ENCODE data around the gene PACC1. TPM values are rescaled to one million over a fixed set of nuclear protein-coding genes. Genes with fewer than 3 reads are reported as not detected.

PACC1 gene
- total and polyA plus RNA-seq, 3 donors from 2014 or later, result 10.2 to 15.9 (median 13.4) TPM

DNA sequence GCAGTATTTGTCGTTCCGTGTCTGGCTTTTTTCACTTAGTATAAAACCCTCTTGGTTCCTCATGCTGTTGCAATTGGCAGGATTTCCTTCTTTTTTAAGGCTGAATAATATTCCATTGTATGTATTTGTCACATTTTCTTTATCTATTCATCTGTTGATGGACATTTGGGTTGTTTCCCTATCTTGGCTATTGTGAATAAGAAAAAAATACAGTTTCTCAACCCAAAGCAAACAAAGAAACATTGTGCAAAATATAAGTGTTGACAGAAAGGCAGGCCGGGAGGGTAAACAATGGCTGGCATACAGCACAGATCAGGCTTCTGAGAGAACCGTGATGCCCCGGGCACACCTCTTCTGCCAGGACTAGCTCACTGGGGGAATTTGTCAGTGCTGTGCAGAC, 45.0 kb upstream of the PACC1 start:
- intact Hi-C loops (cut with DNase I; ENCODE audit: low total_unique reads), result loop anchor here (5.0 kb wide), 1 partner anchor 392 kb away; no protein-coding TSS in a partner anchor
- WGBS, 2 donors, result 84 to 90% methylated on average over 5 of the region's 5 CpGs
- Histone ChIP-seq H3K4me3 (no peak overlapping the region), H3K9me3 (no peaks in the 10 kb centered on the region), H3K4me1 (no peaks in the 10 kb centered on the region), H3K36me3 (ENCODE audit: low read depth, missing control alignments) (no peaks in the 10 kb centered on the region), H3K27me3 (no peaks in the 10 kb centered on the region), H3K27ac (no peak overlapping the region)
- TF ChIP-seq, protein P1, sequence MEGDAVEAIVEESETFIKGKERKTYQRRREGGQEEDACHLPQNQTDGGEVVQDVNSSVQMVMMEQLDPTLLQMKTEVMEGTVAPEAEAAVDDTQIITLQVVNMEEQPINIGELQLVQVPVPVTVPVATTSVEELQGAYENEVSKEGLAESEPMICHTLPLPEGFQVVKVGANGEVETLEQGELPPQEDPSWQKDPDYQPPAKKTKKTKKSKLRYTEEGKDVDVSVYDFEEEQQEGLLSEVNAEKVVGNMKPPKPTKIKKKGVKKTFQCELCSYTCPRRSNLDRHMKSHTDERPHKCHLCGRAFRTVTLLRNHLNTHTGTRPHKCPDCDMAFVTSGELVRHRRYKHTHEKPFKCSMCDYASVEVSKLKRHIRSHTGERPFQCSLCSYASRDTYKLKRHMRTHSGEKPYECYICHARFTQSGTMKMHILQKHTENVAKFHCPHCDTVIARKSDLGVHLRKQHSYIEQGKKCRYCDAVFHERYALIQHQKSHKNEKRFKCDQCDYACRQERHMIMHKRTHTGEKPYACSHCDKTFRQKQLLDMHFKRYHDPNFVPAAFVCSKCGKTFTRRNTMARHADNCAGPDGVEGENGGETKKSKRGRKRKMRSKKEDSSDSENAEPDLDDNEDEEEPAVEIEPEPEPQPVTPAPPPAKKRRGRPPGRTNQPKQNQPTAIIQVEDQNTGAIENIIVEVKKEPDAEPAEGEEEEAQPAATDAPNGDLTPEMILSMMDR (IDR thresholded peaks at IDR 0.05), result no peak
- TF ChIP-seq POLR2A (IDR thresholded peaks at IDR 0.05), result no peak
- DNase-seq, result no peak

DNA sequence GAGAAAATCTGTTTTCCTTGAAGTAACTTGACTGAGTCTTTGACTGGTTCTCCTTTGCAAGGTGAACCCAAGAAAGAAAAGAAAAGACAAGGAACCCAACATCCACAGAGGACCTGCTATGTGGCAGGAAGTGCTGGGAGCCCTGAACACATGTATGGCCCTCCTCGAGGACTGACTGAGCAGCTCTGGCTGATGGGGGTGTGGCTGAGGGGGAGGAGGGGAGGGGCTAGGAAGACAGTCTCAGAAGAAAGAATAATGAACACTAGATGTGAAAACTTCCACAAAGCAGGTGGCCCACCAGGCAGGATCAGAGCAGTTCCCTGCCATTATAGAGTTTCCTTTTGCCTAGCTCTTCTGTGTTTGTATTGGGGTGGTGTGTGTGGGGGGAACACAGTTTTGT, 44.1 kb upstream of the PACC1 start:
- Histone ChIP-seq H3K4me1 (no peaks in the 10 kb centered on the region), H3K9me3 (no peaks in the 10 kb centered on the region), H3K36me3 (ENCODE audit: low read depth, missing control alignments) (no peaks in the 10 kb centered on the region), H3K27ac (no peak overlapping the region), H3K4me3 (no peak overlapping the region), H3K27me3 (no peaks in the 10 kb centered on the region)
- intact Hi-C loops (cut with DNase I; ENCODE audit: low total_unique reads), result loop anchor here (5.0 kb wide), 1 partner anchor 392 kb away; no protein-coding TSS in a partner anchor
- DNase-seq, result no peak
- WGBS, 2 donors, result 42 to 63% methylated on average over 1 of the region's 1 CpG
- TF ChIP-seq, protein P1 (IDR thresholded peaks at IDR 0.05), result no peak
- TF ChIP-seq POLR2A (IDR thresholded peaks at IDR 0.05), result no peak

DNA sequence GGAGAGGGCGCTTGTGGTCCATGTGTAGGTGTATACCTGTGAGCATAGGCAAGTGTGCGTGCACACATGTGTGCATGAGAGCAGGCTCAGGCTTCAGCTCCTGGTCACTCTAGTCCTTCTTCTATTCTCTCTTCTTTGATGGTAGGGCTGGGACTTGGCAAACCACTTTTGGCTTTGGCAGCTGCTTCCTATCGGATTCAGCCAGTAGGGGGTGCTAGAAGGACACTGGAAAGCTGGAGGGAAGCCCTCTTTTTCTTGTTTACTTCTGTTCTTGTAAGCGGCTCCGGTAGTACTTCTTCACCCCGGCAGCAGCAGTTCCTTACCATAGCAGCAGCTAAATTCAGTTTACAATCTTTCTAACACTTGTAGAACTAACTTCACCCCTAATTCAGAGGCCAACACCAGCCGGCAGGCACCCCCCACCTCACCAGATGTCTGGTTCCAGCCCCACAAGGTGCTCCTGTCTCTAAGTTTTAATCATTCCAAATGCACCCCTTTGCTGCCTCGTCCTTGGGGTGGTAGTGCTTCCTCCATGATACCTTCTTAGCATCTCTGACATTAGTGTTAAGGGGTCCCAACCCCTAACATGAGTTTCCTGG, 43.2 kb upstream of the PACC1 start:
- H3K4me3 ChIP-seq, result no peak overlapping the region
- no peaks in the 10 kb centered on the region for H3K27me3 ChIP-seq
- intact Hi-C loops (cut with DNase I; ENCODE audit: low total_unique reads), result loop anchor here (5.0 kb wide), 1 partner anchor 391 kb away; no protein-coding TSS in a partner anchor
- TF ChIP-seq POLR2A (IDR thresholded peaks at IDR 0.05), result no peak
- TF ChIP-seq, protein P1 (IDR thresholded peaks at IDR 0.05), result peak in 2 of 3 experiments; percentile 39 to 42
- 57 to 65% methylated on average over 8 of the region's 8 CpGs for WGBS, 2 donors
- H3K36me3 ChIP-seq (ENCODE audit: low read depth, missing control alignments), result no peaks in the 10 kb centered on the region
- no peaks in the 10 kb centered on the region for H3K9me3 ChIP-seq
- H3K27ac ChIP-seq, result no peak overlapping the region
- peak; percentile 64 for DNase-seq
- H3K4me1 ChIP-seq, result no peaks in the 10 kb centered on the region

DNA sequence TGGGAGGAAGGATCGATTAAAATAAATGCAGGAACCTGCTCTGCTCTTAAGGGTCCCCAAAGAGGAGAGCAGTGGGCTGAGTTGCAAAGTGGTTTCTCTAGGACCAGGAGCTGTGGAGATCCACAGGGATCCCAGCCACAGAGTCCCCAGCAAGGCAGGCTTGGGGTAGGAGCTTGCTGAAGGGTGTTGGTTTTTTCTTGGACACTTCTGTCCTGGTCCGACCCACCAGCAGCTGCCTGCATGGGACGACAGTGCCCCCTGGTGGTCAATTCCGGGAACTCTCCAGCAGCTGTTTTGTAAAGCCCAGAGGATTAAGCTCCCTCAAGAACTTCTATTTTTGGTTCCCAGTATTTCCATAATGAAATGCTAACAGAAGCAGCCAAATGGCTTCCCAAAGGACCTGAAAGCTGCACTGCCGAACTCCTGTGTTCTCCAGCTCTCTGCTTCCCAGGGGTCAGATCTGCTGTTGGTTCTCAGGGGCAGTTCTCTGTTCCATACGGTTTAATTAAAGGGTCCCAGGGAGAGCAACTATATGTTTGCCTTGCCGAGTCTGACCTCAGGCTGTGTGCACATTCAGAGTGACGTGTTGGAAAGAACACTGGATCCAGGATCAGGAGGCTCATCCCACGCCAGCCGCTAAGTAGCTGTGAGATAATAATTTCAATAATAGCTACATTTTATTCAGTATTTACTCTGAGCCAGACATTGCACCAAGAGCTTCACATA, 41.3 kb upstream of the PACC1 start:
- no peak overlapping the region for H3K27ac ChIP-seq
- intact Hi-C loops (cut with DNase I; ENCODE audit: low total_unique reads), result loop anchor here (5.0 kb wide), 1 partner anchor 389 kb away; no protein-coding TSS in a partner anchor
- TF ChIP-seq, protein P1 (IDR thresholded peaks at IDR 0.05), result peak; percentile 97 to 100 (median 98)
- TF ChIP-seq POLR2A (IDR thresholded peaks at IDR 0.05), result no peak

More for the DNA sequence above, 41.3 kb upstream of the PACC1 start:
- H3K9me3 ChIP-seq, result no peaks in the 10 kb centered on the region
- H3K4me1 ChIP-seq, result no peaks in the 10 kb centered on the region
- WGBS, 2 donors, result 29 to 31% methylated on average over 10 of the region's 10 CpGs
- no peaks in the 10 kb centered on the region for H3K27me3 ChIP-seq
- DNase-seq, result peak; percentile 95
- no peaks in the 10 kb centered on the region for H3K36me3 ChIP-seq (ENCODE audit: low read depth, missing control alignments)
- no peak overlapping the region for H3K4me3 ChIP-seq

Data from testis (tissue), 3 donors.